GM10847 (cell line): Measurements from ENCODE around the gene CBX6.

Source experiments
- POLR2A ChIP-seq: IDR thresholded peaks from 2 replicates; pipeline ENCODE4 v1.6.1; 2011; ENCODE audit not compliant: insufficient read length; ENCODE audit errors: extremely low read depth

Gene CBX6

GRCh38 chr22:38837414-38837928, 34.5 kb downstream of the CBX6 start:
- TF ChIP-seq POLR2A = no peak

GRCh38 chr22:38835888-38836301, 36.1 kb downstream of the CBX6 start:
- TF ChIP-seq POLR2A = no peak

GRCh38 chr22:38834991-38835390, 37.0 kb downstream of the CBX6 start:
- TF ChIP-seq POLR2A = no peak

GRCh38 chr22:38834215-38834953, 37.6 kb downstream of the CBX6 start:
- no peak for TF ChIP-seq POLR2A

GRCh38 chr22:38833061-38833460, 39.0 kb downstream of the CBX6 start:
- TF ChIP-seq POLR2A = no peak

- TF ChIP-seq POLR2A = no peak
Observed at GRCh38 chr22:38832005-38832978, 39.7 kb downstream of the CBX6 start.

GRCh38 chr22:38831166-38831945, 40.7 kb downstream of the CBX6 start:
- no peak for TF ChIP-seq POLR2A

GRCh38 chr22:38830845-38831108, 41.2 kb downstream of the CBX6 start:
- no peak for TF ChIP-seq POLR2A

GRCh38 chr22:38830026-38830844, 41.8 kb downstream of the CBX6 start:
- no peak for TF ChIP-seq POLR2A

- no peak for TF ChIP-seq POLR2A
Observed at GRCh38 chr22:38829485-38829884, 42.5 kb downstream of the CBX6 start.

GRCh38 chr22:38828616-38829205, 43.3 kb downstream of the CBX6 start:
- TF ChIP-seq POLR2A = no peak

GRCh38 chr22:38828191-38828590, 43.8 kb downstream of the CBX6 start:
- TF ChIP-seq POLR2A = no peak

GRCh38 chr22:38827510-38827909, 44.5 kb downstream of the CBX6 start:
- TF ChIP-seq POLR2A = no peak

GRCh38 chr22:38826801-38827200, 45.2 kb downstream of the CBX6 start:
- TF ChIP-seq POLR2A = no peak
